PC-3 (cell line): ENCODE measurements around the gene NTM. TPM values are rescaled to one million over a fixed set of nuclear protein-coding genes. Genes with fewer than 3 reads are reported as not detected.

ENCODE experiments used
- ATAC-seq: fragments of 200-7000 bp; cut with Tn5 transposase; 2 replicates; pipeline ENCODE4 v1.9.1; 2020; ENCODE audit warnings: mild to moderate bottlenecking, moderate library complexity
- BruUV-seq: library from RNA; stranded (reverse); fragments of 400-500 nt; replicated peaks from 2 replicates; lab custom pipeline; 2021; lab: Mats Ljungman, UMichigan
- CTCF ChIA-PET: fragments of 300-600 bp; sonication (Branson Sonifier 250); formaldehyde crosslinking; loops from one replicate; lab custom pipeline; 2022; ENCODE audit warnings: antibody characterized with exemption; lab: Charles Lee
- POLR2A ChIA-PET: fragments of 300-600 bp; sonication (Branson Sonifier 250); formaldehyde crosslinking; loops from one replicate; lab custom pipeline; 2022; ENCODE audit warnings: antibody characterized with exemption; ENCODE audit not compliant: unreplicated experiment; lab: Charles Lee
- DNase-seq: peaks from one replicate; pipeline ENCODE4 v3.0.0-alpha.2; 2015
- H2AFZ ChIP-seq: fragments of 300-600 bp; sonication (generic); 2 replicates; pipeline ENCODE4 v1.6.0; 2016; ENCODE audit warnings: antibody characterized with exemption, low read length
- H3F3A ChIP-seq: fragments of 300-600 bp; sonication (generic); one replicate; pipeline ENCODE4 v1.6.0; 2017; ENCODE audit warnings: antibody characterized with exemption, low read length, control low read depth, mild to moderate bottlenecking; ENCODE audit not compliant: unreplicated experiment
- H3K27ac ChIP-seq: fragments of 300-600 bp; sonication (generic); 2 replicates; pipeline ENCODE4 v1.5.1; 2016; ENCODE audit warnings: mild to moderate bottlenecking, low read length
- H3K27me3 ChIP-seq: fragments of 300-600 bp; sonication (generic); 2 replicates; pipeline ENCODE4 v1.6.1; 2016; ENCODE audit warnings: low read length, mixed read lengths
- H3K36me3 ChIP-seq: fragments of 300-600 bp; sonication (generic); 2 replicates; pipeline ENCODE4 v1.6.1; 2016; ENCODE audit warnings: low read depth, mixed run types, low read length, mixed read lengths
- H3K4me1 ChIP-seq: fragments of 300-600 bp; sonication (generic); 2 replicates; pipeline ENCODE4 v1.5.1; 2016; ENCODE audit warnings: low read length; ENCODE audit not compliant: insufficient read depth
- H3K4me2 ChIP-seq: fragments of 300-600 bp; sonication (generic); 2 replicates; pipeline ENCODE4 v1.6.0; 2016; ENCODE audit warnings: low read length
- H3K4me3 ChIP-seq: fragments of 300-600 bp; sonication (generic); 2 replicates; pipeline ENCODE4 v1.5.1; 2016; ENCODE audit warnings: mild to moderate bottlenecking, low read length, mixed read lengths
- H3K79me2 ChIP-seq: fragments of 300-600 bp; sonication (generic); 2 replicates; pipeline ENCODE4 v1.6.1; 2017; ENCODE audit warnings: low read length, mixed read lengths
- H3K9ac ChIP-seq: fragments of 300-600 bp; sonication (generic); 2 replicates; pipeline ENCODE4 v1.6.0; 2016; ENCODE audit warnings: mild to moderate bottlenecking, low read length
- H3K9me2 ChIP-seq: fragments of 300-600 bp; sonication (generic); replicated peaks from 2 replicates; pipeline ENCODE4 v1.6.1; 2016; ENCODE audit warnings: mixed run types, low read length, mixed read lengths
- H3K9me3 ChIP-seq: fragments of 300-600 bp; sonication (generic); 2 replicates; pipeline ENCODE4 v1.6.1; 2016; ENCODE audit warnings: low read length, mixed read lengths
- H4K20me1 ChIP-seq: fragments of 300-600 bp; sonication (generic); 2 replicates; pipeline ENCODE4 v1.6.1; 2016; ENCODE audit warnings: low read length, mixed read lengths
- CTCF ChIP-seq: fragments of 300-600 bp; sonication (generic); conservative IDR thresholded peaks from 2 replicates; pipeline ENCODE4 v1.5.1; 2017; ENCODE audit warnings: antibody characterized with exemption, low read depth, mild to moderate bottlenecking, low read length
- EZH2 ChIP-seq: fragments of 300-600 bp; sonication (generic); IDR thresholded peaks from one replicate; pipeline ENCODE4 v1.6.1; 2017; ENCODE audit warnings: antibody characterized with exemption, mild to moderate bottlenecking, low read length; ENCODE audit not compliant: unreplicated experiment
- EZH2phosphoT487 ChIP-seq: fragments of 300-600 bp; sonication (generic); IDR thresholded peaks from 2 replicates; pipeline ENCODE4 v1.6.1; 2018; ENCODE audit warnings: mild to moderate bottlenecking, antibody characterized with exemption, low read length, borderline replicate concordance
- intact Hi-C: fragments of 100-400 bp; cut with micrococcal nuclease; formaldehyde crosslinking; loops from 2 replicates; pipeline ENCODE4 v1.9.0; 2023
- total RNA-seq: library from RNA; depleted of rRNA; stranded (reverse); fragments of >200 nt; gene quantifications from 2 replicates; pipeline ENCODE4 v1.2.3, GENCODE V29; 2014

Gene NTM
- total RNA-seq, 1 experiment from 2014 or later = not detected

GRCh38 chr11:131932584-131933325 lies 562.3 kb downstream of the NTM start:
- Histone ChIP-seq H2AFZ (no peak overlapping the region), H3K79me2 (no peaks in the 10 kb centered on the region)
- CTCF ChIA-PET = no interaction called here

GRCh38 chr11:131934006-131934405 lies 563.6 kb downstream of the NTM start:
- ChIA-PET CTCF (no interaction called here), POLR2A (no interaction called here)
- BruUV-seq = no TSS peak

More at GRCh38 chr11:131932584-131933325, 562.3 kb downstream of the NTM start:
- Histone ChIP-seq H3K4me1 (no peaks in the 10 kb centered on the region), H3K36me3 (no peaks in the 10 kb centered on the region), H4K20me1 (no peaks in the 10 kb centered on the region), H3K9me3 (no peaks in the 10 kb centered on the region), H3K9me2 (no peaks in the 10 kb centered on the region), H3F3A (no peaks in the 10 kb centered on the region), H3K9ac (no peak overlapping the region), H3K27ac (no peak overlapping the region), H3K4me3 (no peak overlapping the region), H3K4me2 (no peak overlapping the region), H3K27me3 (no peaks in the 10 kb centered on the region)
- no peak for TF ChIP-seq EZH2
- intact Hi-C loops = no loop called here
- ATAC-seq = no peak
- no peak for DNase-seq
- POLR2A ChIA-PET = no interaction called here
- BruUV-seq = no TSS peak

GRCh38 chr11:131938351-131938751 lies 567.9 kb downstream of the NTM start:
- no peaks in the 10 kb centered on the region for H4K20me1 ChIP-seq
- TF ChIP-seq CTCF (no peak), EZH2phosphoT487 (no peak), EZH2 (no peak)
- intact Hi-C loops = no loop called here
- no peak overlapping the region for H2AFZ ChIP-seq
- ChIA-PET POLR2A (no interaction called here), CTCF (no interaction called here)
- no peaks in the 10 kb centered on the region for H3F3A ChIP-seq
- H3K4me3 ChIP-seq = no peak overlapping the region
- ATAC-seq = peak; percentile 61
- no peaks in the 10 kb centered on the region for H3K27me3 ChIP-seq
- no peaks in the 10 kb centered on the region for H3K79me2 ChIP-seq
- BruUV-seq = no TSS peak
- no peak overlapping the region for H3K4me2 ChIP-seq
- no peaks in the 10 kb centered on the region for H3K9me2 ChIP-seq
- H3K27ac ChIP-seq = no peak overlapping the region
- peak; percentile 40 for DNase-seq
- H3K9me3 ChIP-seq = no peaks in the 10 kb centered on the region
- peaks cover 8% of the 10 kb centered on the region; the same call in 1 of the 2 replicates for H3K4me1 ChIP-seq
- no peak overlapping the region for H3K9ac ChIP-seq
- H3K36me3 ChIP-seq = no peaks in the 10 kb centered on the region

More at GRCh38 chr11:131934006-131934405, 563.6 kb downstream of the NTM start:
- DNase-seq (no peak), ATAC-seq (no peak)
- no peaks in the 10 kb centered on the region for H3K36me3 ChIP-seq
- H3K79me2 ChIP-seq = no peaks in the 10 kb centered on the region
- H3K27ac ChIP-seq = no peak overlapping the region
- no peak overlapping the region for H3K9ac ChIP-seq
- no peaks in the 10 kb centered on the region for H3K9me3 ChIP-seq
- intact Hi-C loops = no loop called here
- H3K4me3 ChIP-seq = no peak overlapping the region
- H3K4me1 ChIP-seq = 0 out of 2 replicates have a peak, but pooled peaks cover 4% of the 10 kb centered on the region
- no peaks in the 10 kb centered on the region for H4K20me1 ChIP-seq
- H3K4me2 ChIP-seq = no peak overlapping the region
- H3F3A ChIP-seq = no peaks in the 10 kb centered on the region
- H2AFZ ChIP-seq = no peak overlapping the region
- TF ChIP-seq CTCF (no peak), EZH2phosphoT487 (no peak), EZH2 (no peak)
- H3K9me2 ChIP-seq = no peaks in the 10 kb centered on the region
- H3K27me3 ChIP-seq = no peaks in the 10 kb centered on the region
